Neural progenitor cell (in vitro differentiated cells): ENCODE measurements around the gene CFAP299.

ENCODE experiments used
- EZH2 ChIP-seq: fragments of 200-600 bp; sonication (generic); IDR thresholded peaks from 2 replicates; pipeline ENCODE4 v1.6.1; 2017; ENCODE audit warnings: antibody characterized with exemption, mild to moderate bottlenecking, moderate library complexity
- EZH2phosphoT487 ChIP-seq: fragments of 200-600 bp; sonication (generic); IDR thresholded peaks from 2 replicates; pipeline ENCODE4 v1.6.1; 2017; ENCODE audit warnings: antibody characterized with exemption
- TF ChIP-seq, protein P1 (sequence below): fragments of 200-600 bp; sonication (generic); IDR thresholded peaks from 2 replicates; pipeline ENCODE4 v1.5.1; 2017; ENCODE audit warnings: antibody characterized with exemption, mild to moderate bottlenecking

DNA sequence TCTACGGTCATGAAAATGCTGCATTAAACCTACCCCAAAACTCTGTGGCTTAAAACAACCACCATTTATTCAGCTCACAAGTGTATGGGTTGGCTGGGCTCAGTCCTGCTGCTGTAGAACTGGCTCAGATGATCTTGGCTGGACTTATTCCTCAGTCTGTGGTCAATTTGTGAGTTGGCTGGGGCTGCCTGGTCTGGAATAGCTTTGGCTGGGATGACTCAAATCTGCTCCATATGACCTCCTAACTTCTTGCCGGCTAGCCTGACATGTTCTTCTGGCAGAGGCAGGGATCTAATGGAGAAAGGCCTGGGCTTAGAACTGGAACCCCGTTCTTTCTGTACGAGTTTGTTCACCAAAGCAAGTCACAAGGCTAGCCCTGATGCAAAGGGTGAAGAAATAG is 71.7 kb downstream of the CFAP299 start:
- TF ChIP-seq, protein P1, sequence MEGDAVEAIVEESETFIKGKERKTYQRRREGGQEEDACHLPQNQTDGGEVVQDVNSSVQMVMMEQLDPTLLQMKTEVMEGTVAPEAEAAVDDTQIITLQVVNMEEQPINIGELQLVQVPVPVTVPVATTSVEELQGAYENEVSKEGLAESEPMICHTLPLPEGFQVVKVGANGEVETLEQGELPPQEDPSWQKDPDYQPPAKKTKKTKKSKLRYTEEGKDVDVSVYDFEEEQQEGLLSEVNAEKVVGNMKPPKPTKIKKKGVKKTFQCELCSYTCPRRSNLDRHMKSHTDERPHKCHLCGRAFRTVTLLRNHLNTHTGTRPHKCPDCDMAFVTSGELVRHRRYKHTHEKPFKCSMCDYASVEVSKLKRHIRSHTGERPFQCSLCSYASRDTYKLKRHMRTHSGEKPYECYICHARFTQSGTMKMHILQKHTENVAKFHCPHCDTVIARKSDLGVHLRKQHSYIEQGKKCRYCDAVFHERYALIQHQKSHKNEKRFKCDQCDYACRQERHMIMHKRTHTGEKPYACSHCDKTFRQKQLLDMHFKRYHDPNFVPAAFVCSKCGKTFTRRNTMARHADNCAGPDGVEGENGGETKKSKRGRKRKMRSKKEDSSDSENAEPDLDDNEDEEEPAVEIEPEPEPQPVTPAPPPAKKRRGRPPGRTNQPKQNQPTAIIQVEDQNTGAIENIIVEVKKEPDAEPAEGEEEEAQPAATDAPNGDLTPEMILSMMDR, result no peak
- TF ChIP-seq EZH2, result no peak
- TF ChIP-seq EZH2phosphoT487, result no peak
